Astrocyte (in vitro differentiated cells and primary cell): ENCODE data around the gene UBASH3A. TPM values are rescaled to one million over a fixed set of nuclear protein-coding genes. Genes with fewer than 3 reads are reported as not detected.

Experiments
- DNase-seq: peaks from one replicate; pipeline ENCODE4 v3.0.0-alpha.2; 2010; ENCODE audit warnings: low read depth
- FAIRE-seq: peaks from 2 replicates; lab custom pipeline; 2011; peaks lifted over from hg19 to GRCh38; lab: Jason Lieb, UNC
- H2AFZ ChIP-seq: 2 replicates; pipeline ENCODE4 v1.6.0; 2012; ENCODE audit warnings: low read depth, low read length, inconsistent platforms
- H3K27ac ChIP-seq: 2 replicates; pipeline ENCODE4 v1.5.1; 2011; ENCODE audit warnings: low read depth, low read length, inconsistent platforms
- H3K27me3 ChIP-seq: 2 replicates; pipeline ENCODE4 v1.6.0; 2011; ENCODE audit warnings: low read length, inconsistent platforms; ENCODE audit not compliant: insufficient read depth
- H3K36me3 ChIP-seq: 2 replicates; pipeline ENCODE4 v1.5.1; 2011; ENCODE audit warnings: low read length, inconsistent platforms; ENCODE audit not compliant: insufficient read depth
- H3K4me1 ChIP-seq: 2 replicates; pipeline ENCODE4 v1.5.1; 2011; ENCODE audit warnings: low read length, inconsistent platforms; ENCODE audit not compliant: insufficient read depth
- H3K4me2 ChIP-seq: 2 replicates; pipeline ENCODE4 v1.6.0; 2012; ENCODE audit warnings: low read length, inconsistent platforms
- H3K4me3 ChIP-seq: 2 replicates; pipeline ENCODE4 v1.5.1; 2011; ENCODE audit warnings: low read depth, mild to moderate bottlenecking, low read length, inconsistent platforms; ENCODE audit not compliant: insufficient read depth
- H3K79me2 ChIP-seq: 2 replicates; pipeline ENCODE4 v1.6.0; 2012; ENCODE audit warnings: mild to moderate bottlenecking, low read length, inconsistent platforms; ENCODE audit not compliant: insufficient read depth
- H3K9ac ChIP-seq: 2 replicates; pipeline ENCODE4 v1.6.0; 2012; ENCODE audit warnings: mild to moderate bottlenecking, low read length, inconsistent platforms
- H3K9me3 ChIP-seq: 2 replicates; pipeline ENCODE4 v1.5.1; 2012; ENCODE audit warnings: low read depth, mild to moderate bottlenecking, low read length, inconsistent platforms; ENCODE audit not compliant: insufficient read depth
- H4K20me1 ChIP-seq: 2 replicates; pipeline ENCODE4 v1.6.0; 2012; ENCODE audit warnings: low read length, inconsistent platforms; ENCODE audit not compliant: insufficient read depth
- H3K27ac Mint-ChIP-seq: one replicate; pipeline ENCODE4 v1.8.0; 2021; ENCODE audit warnings: mild to moderate bottlenecking, mixed read lengths; ENCODE audit not compliant: unreplicated experiment
- H3K27me3 Mint-ChIP-seq: one replicate; pipeline ENCODE4 v1.8.0; 2021; ENCODE audit warnings: low read depth, mixed read lengths; ENCODE audit not compliant: unreplicated experiment
- H3K36me3 Mint-ChIP-seq: one replicate; pipeline ENCODE4 v1.8.0; 2021; ENCODE audit warnings: low read depth, mixed read lengths; ENCODE audit not compliant: unreplicated experiment
- H3K4me1 Mint-ChIP-seq: one replicate; pipeline ENCODE4 v1.8.0; 2021; ENCODE audit warnings: low read depth, mixed read lengths; ENCODE audit not compliant: unreplicated experiment
- H3K4me3 Mint-ChIP-seq: one replicate; pipeline ENCODE4 v1.8.0; 2021; ENCODE audit warnings: mild to moderate bottlenecking, moderate library complexity, mixed read lengths; ENCODE audit not compliant: unreplicated experiment
- H3K9me3 Mint-ChIP-seq: one replicate; pipeline ENCODE4 v1.8.0; 2021; ENCODE audit warnings: mild to moderate bottlenecking, mixed read lengths; ENCODE audit not compliant: unreplicated experiment
- EZH2 ChIP-seq: IDR thresholded peaks from 2 replicates; pipeline ENCODE4 v1.6.1; 2012; ENCODE audit warnings: mild to moderate bottlenecking, low read length, inconsistent platforms; ENCODE audit not compliant: insufficient read depth
- total RNA-seq: library from RNA; stranded (reverse); gene quantifications from 2 replicates; pipeline ENCODE4 v1.2.1, GENCODE V29; 2021
- TF ChIP-seq, protein P1 (sequence below): IDR thresholded peaks from 2 replicates; pipeline ENCODE4 v1.5.1; 2011; ENCODE audit warnings: low read depth, mild to moderate bottlenecking, inconsistent platforms, low read length, moderate library complexity; ENCODE audit not compliant: insufficient read depth

The UBASH3A gene
- total RNA-seq, 1 donor from 2014 or later: not detected

DNA sequence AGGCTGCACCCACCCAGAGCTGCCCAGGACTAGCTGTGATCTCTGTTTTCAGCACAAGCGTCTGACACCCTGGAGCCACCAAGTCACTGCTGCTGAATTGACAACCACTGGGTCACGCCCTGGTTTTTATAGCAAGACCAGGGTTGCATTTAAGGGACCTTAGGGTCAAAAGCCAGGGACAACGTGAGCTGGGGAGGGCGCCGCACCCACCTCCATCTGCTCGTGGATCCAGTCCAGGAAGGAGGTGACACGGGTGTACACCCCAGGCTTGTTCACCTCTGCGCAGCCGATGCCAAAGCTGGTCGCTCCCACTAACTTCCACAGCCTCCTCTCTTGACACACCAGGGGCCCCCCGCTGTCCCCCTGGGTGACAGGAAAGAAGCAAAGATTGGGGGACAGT is 28.2 kb upstream of the UBASH3A start:
- Mint-ChIP-seq H3K36me3 (no peaks in the 10 kb centered on the region), H3K27me3 (peaks cover 61% of the 10 kb centered on the region), H3K9me3 (peaks cover 2% of the 10 kb centered on the region), H3K4me1 (no peaks in the 10 kb centered on the region), H3K4me3 (no peak overlapping the region), H3K27ac (no peak overlapping the region)
- H3K36me3 ChIP-seq: no peaks in the 10 kb centered on the region
- TF ChIP-seq EZH2: no peak
- TF ChIP-seq, protein P1, sequence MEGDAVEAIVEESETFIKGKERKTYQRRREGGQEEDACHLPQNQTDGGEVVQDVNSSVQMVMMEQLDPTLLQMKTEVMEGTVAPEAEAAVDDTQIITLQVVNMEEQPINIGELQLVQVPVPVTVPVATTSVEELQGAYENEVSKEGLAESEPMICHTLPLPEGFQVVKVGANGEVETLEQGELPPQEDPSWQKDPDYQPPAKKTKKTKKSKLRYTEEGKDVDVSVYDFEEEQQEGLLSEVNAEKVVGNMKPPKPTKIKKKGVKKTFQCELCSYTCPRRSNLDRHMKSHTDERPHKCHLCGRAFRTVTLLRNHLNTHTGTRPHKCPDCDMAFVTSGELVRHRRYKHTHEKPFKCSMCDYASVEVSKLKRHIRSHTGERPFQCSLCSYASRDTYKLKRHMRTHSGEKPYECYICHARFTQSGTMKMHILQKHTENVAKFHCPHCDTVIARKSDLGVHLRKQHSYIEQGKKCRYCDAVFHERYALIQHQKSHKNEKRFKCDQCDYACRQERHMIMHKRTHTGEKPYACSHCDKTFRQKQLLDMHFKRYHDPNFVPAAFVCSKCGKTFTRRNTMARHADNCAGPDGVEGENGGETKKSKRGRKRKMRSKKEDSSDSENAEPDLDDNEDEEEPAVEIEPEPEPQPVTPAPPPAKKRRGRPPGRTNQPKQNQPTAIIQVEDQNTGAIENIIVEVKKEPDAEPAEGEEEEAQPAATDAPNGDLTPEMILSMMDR: no peak
- no peak overlapping the region for H3K9ac ChIP-seq
- H3K4me3 ChIP-seq: no peak overlapping the region
- no peaks in the 10 kb centered on the region for H3K79me2 ChIP-seq
- no peak for DNase-seq
- no peak overlapping the region for H3K27ac ChIP-seq
- no peaks in the 10 kb centered on the region for H3K4me1 ChIP-seq
- no peaks in the 10 kb centered on the region for H3K9me3 ChIP-seq
- H3K4me2 ChIP-seq: no peak overlapping the region
- H4K20me1 ChIP-seq: no peaks in the 10 kb centered on the region
- no peak overlapping the region for H2AFZ ChIP-seq
- no peak for FAIRE-seq
- no peaks in the 10 kb centered on the region for H3K27me3 ChIP-seq

DNA sequence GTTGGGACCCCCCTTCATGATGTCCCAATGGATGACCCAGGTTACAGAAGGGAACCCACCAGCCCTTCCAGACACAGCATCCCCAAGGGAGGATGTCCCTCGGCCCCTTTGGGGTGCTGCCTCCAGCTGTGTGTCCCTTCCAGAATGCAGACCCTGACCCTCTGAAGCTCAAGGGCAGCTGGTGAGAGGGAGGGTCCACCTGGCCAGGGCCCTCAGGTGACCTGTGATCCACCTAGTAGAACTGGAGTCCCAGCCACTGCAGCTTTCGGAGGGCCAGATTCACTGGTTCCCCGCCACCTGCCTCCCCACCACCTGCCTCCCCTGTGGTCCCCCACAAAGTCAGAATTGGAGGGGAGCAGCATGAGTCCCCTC is 27.8 kb upstream of the UBASH3A start:
- no peak for FAIRE-seq
- Mint-ChIP-seq H3K27me3 (peaks cover 59% of the 10 kb centered on the region), H3K4me3 (no peak overlapping the region), H3K27ac (no peak overlapping the region), H3K36me3 (no peaks in the 10 kb centered on the region), H3K4me1 (no peaks in the 10 kb centered on the region), H3K9me3 (peaks cover under 1% of the 10 kb centered on the region)
- Histone ChIP-seq H3K27me3 (no peaks in the 10 kb centered on the region), H3K4me1 (no peaks in the 10 kb centered on the region), H3K27ac (no peak overlapping the region), H3K79me2 (no peaks in the 10 kb centered on the region), H3K4me3 (no peak overlapping the region), H3K36me3 (no peaks in the 10 kb centered on the region), H3K9ac (no peak overlapping the region), H3K9me3 (no peaks in the 10 kb centered on the region), H4K20me1 (no peaks in the 10 kb centered on the region), H3K4me2 (no peak overlapping the region), H2AFZ (no peak overlapping the region)
- no peak for DNase-seq
- no peak for TF ChIP-seq EZH2
- TF ChIP-seq, protein P1: no peak

DNA sequence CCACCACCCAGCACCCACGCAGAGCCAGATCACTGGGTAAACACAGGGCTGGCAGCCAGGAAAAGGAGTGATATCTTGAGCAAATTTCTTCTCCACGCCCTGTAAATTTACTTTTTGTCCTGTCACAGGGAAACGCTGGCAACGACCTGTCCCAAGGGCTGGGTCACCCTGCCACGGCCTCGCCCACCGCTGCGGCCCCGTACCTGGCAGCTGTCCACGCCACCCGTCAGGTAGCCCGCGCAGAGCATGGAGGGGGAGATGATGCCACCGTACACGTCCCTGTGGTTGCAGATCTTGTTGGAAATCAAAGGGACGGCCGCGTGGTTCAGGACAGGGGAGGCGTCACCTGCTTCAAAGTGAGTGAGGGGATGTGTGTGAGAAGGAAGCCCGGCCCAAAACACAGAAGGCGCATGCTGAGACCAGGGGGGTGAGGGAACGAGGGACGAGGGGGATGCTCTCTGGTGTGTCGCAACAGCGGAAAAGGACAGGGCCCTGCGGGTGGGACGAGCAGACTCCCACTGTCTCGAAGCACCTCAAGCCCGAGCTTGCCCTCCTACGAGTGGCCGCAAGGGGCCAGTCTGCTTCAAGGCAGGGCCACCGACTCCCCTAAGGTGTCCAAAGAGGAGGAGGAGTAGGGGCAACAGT is 27.2 kb upstream of the UBASH3A start:
- no peak overlapping the region for H3K4me3 Mint-ChIP-seq
- H3K4me3 ChIP-seq: no peak overlapping the region
- H4K20me1 ChIP-seq: no peaks in the 10 kb centered on the region
- H3K4me2 ChIP-seq: no peak overlapping the region
- H3K9me3 Mint-ChIP-seq: no peaks in the 10 kb centered on the region
- DNase-seq (no peak), FAIRE-seq (no peak)
- TF ChIP-seq, protein P1: no peak
- TF ChIP-seq EZH2: no peak
- H3K4me1 Mint-ChIP-seq: no peaks in the 10 kb centered on the region
- no peak overlapping the region for H2AFZ ChIP-seq
- H3K27me3 ChIP-seq: no peaks in the 10 kb centered on the region
- no peaks in the 10 kb centered on the region for H3K9me3 ChIP-seq
- no peak overlapping the region for H3K27ac ChIP-seq
- H3K36me3 ChIP-seq: no peaks in the 10 kb centered on the region
- no peaks in the 10 kb centered on the region for H3K4me1 ChIP-seq
- no peak overlapping the region for H3K9ac ChIP-seq
- H3K79me2 ChIP-seq: no peaks in the 10 kb centered on the region
- H3K27me3 Mint-ChIP-seq: peaks cover 54% of the 10 kb centered on the region
- no peaks in the 10 kb centered on the region for H3K36me3 Mint-ChIP-seq
- H3K27ac Mint-ChIP-seq: no peak overlapping the region
